Measurements from ENCODE around the gene UBQLN4. TPM values are rescaled to one million over a fixed set of nuclear protein-coding genes. Genes with fewer than 3 reads are reported as not detected.
"Not testable (repeated sequence)": the region's sequence is repeated elsewhere in the genome, so short reads cannot be mapped to it uniquely, and the experiment has no call there.

UBQLN4 gene
- polyA plus RNA-seq, 1 donor from 2014 or later: 34.9 TPM

- no peaks in the 10 kb centered on the region for H3F3A ChIP-seq (ENCODE audit: insufficient read depth, low read length, poor library complexity, severe bottlenecking)
- no peaks in the 10 kb centered on the region for H3K36me3 ChIP-seq (ENCODE audit: insufficient read depth, low read length)
- no peaks in the 10 kb centered on the region for H4K20me1 ChIP-seq (ENCODE audit: insufficient read depth)
- H3K9me3 ChIP-seq (ENCODE audit: low read length): no peaks in the 10 kb centered on the region
- H3K9me2 ChIP-seq (ENCODE audit: insufficient read depth, low read length): no peaks in the 10 kb centered on the region
- no peaks in the 10 kb centered on the region for H3K27me3 ChIP-seq (ENCODE audit: insufficient read depth, low read depth, low read length)
- H2AFZ ChIP-seq (ENCODE audit: low read depth, low read length): no peak overlapping the region
- no peak overlapping the region for H3K9ac ChIP-seq (ENCODE audit: low read length)
- no peak overlapping the region for H3K27ac ChIP-seq (ENCODE audit: low read length)
- no peak overlapping the region for H3K4me3 ChIP-seq (ENCODE audit: low read length)
- TF ChIP-seq RAD21 (conservative IDR thresholded peaks at IDR 0.05) (no peak), SMC3 (conservative IDR thresholded peaks at IDR 0.05; ENCODE audit: poor library complexity) (no peak), EP300 (conservative IDR thresholded peaks at IDR 0.05; ENCODE audit: poor library complexity, severe bottlenecking) (no peak)
- no peak overlapping the region for H3K4me2 ChIP-seq (ENCODE audit: low read length)
- H3K79me2 ChIP-seq (replicated peaks; ENCODE audit: insufficient read depth, low read length): no peaks in the 10 kb centered on the region
Observed at GRCh38 chr1:156045076-156045475, 8.5 kb downstream of the UBQLN4 start.

- Histone ChIP-seq H3K79me2 (replicated peaks; ENCODE audit: insufficient read depth, low read length) (no peaks in the 10 kb centered on the region), H3F3A (ENCODE audit: insufficient read depth, low read length, poor library complexity, severe bottlenecking) (no peaks in the 10 kb centered on the region), H3K27me3 (ENCODE audit: insufficient read depth, low read depth, low read length) (no peaks in the 10 kb centered on the region), H3K36me3 (ENCODE audit: insufficient read depth, low read length) (no peaks in the 10 kb centered on the region), H3K27ac (ENCODE audit: low read length) (no peak overlapping the region), H3K9me2 (ENCODE audit: insufficient read depth, low read length) (no peaks in the 10 kb centered on the region), H3K4me3 (ENCODE audit: low read length) (no peak overlapping the region), H3K9ac (ENCODE audit: low read length) (no peak overlapping the region), H2AFZ (ENCODE audit: low read depth, low read length) (no peak overlapping the region), H3K9me3 (ENCODE audit: low read length) (no peaks in the 10 kb centered on the region), H4K20me1 (ENCODE audit: insufficient read depth) (no peaks in the 10 kb centered on the region), H3K4me2 (ENCODE audit: low read length) (no peak overlapping the region)
- TF ChIP-seq TAF1 (IDR thresholded peaks at IDR 0.05; ENCODE audit: low read depth) (no peak), EZH2 (IDR thresholded peaks at IDR 0.05; ENCODE audit: borderline replicate concordance, insufficient read depth, low read length, poor library complexity, severe bottlenecking) (no peak), MXI1 (conservative IDR thresholded peaks at IDR 0.05; ENCODE audit: poor library complexity, severe bottlenecking) (no peak), RAD21 (conservative IDR thresholded peaks at IDR 0.05) (no peak), CTCF (IDR thresholded peaks at IDR 0.05; ENCODE audit: poor library complexity, severe bottlenecking) (no peak), EP300 (conservative IDR thresholded peaks at IDR 0.05; ENCODE audit: poor library complexity, severe bottlenecking) (no peak), POLR2AphosphoS5 (IDR thresholded peaks at IDR 0.05) (no peak), SMC3 (conservative IDR thresholded peaks at IDR 0.05; ENCODE audit: poor library complexity) (no peak)
- TF ChIP-seq, protein P1, sequence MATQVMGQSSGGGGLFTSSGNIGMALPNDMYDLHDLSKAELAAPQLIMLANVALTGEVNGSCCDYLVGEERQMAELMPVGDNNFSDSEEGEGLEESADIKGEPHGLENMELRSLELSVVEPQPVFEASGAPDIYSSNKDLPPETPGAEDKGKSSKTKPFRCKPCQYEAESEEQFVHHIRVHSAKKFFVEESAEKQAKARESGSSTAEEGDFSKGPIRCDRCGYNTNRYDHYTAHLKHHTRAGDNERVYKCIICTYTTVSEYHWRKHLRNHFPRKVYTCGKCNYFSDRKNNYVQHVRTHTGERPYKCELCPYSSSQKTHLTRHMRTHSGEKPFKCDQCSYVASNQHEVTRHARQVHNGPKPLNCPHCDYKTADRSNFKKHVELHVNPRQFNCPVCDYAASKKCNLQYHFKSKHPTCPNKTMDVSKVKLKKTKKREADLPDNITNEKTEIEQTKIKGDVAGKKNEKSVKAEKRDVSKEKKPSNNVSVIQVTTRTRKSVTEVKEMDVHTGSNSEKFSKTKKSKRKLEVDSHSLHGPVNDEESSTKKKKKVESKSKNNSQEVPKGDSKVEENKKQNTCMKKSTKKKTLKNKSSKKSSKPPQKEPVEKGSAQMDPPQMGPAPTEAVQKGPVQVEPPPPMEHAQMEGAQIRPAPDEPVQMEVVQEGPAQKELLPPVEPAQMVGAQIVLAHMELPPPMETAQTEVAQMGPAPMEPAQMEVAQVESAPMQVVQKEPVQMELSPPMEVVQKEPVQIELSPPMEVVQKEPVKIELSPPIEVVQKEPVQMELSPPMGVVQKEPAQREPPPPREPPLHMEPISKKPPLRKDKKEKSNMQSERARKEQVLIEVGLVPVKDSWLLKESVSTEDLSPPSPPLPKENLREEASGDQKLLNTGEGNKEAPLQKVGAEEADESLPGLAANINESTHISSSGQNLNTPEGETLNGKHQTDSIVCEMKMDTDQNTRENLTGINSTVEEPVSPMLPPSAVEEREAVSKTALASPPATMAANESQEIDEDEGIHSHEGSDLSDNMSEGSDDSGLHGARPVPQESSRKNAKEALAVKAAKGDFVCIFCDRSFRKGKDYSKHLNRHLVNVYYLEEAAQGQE (IDR thresholded peaks at IDR 0.05; ENCODE audit: borderline replicate concordance): no peak
Observed at GRCh38 chr1:156042828-156043227, 10.8 kb downstream of the UBQLN4 start.

GRCh38 chr1:156034991-156035390 lies 18.6 kb downstream of the UBQLN4 start:
- H3K79me2 ChIP-seq (replicated peaks; ENCODE audit: insufficient read depth, low read length); H3K27me3 ChIP-seq (ENCODE audit: insufficient read depth, low read depth, low read length); H3K9ac ChIP-seq (ENCODE audit: low read length); H4K20me1 ChIP-seq (ENCODE audit: insufficient read depth); H2AFZ ChIP-seq (ENCODE audit: low read depth, low read length); H3K9me2 ChIP-seq (ENCODE audit: insufficient read depth, low read length); H3K36me3 ChIP-seq (ENCODE audit: insufficient read depth, low read length); H3K4me3 ChIP-seq (ENCODE audit: low read length); H3K9me3 ChIP-seq (ENCODE audit: low read length); H3K4me2 ChIP-seq (ENCODE audit: low read length); H3K27ac ChIP-seq (ENCODE audit: low read length); H3F3A ChIP-seq (ENCODE audit: insufficient read depth, low read length, poor library complexity, severe bottlenecking): not testable (repeated sequence)

Data from neural cell (in vitro differentiated cells).